HG03066 (cell line): ENCODE results near the gene RTKN.
"Not testable (repeated sequence)": the region's sequence is repeated elsewhere in the genome, so short reads cannot be mapped to it uniquely, and the experiment has no call there.

Source experiments
- ATAC-seq: cut with Tn5 transposase; IDR thresholded peaks from one replicate; pipeline ENCODE4 v1.9.1; 2021; ENCODE audit warnings: low read depth; ENCODE audit not compliant: unreplicated experiment

Gene RTKN, protein sequence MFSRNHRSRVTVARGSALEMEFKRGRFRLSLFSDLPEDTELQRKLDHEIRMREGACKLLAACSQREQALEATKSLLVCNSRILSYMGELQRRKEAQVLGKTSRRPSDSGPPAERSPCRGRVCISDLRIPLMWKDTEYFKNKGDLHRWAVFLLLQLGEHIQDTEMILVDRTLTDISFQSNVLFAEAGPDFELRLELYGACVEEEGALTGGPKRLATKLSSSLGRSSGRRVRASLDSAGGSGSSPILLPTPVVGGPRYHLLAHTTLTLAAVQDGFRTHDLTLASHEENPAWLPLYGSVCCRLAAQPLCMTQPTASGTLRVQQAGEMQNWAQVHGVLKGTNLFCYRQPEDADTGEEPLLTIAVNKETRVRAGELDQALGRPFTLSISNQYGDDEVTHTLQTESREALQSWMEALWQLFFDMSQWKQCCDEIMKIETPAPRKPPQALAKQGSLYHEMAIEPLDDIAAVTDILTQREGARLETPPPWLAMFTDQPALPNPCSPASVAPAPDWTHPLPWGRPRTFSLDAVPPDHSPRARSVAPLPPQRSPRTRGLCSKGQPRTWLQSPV

DNA sequence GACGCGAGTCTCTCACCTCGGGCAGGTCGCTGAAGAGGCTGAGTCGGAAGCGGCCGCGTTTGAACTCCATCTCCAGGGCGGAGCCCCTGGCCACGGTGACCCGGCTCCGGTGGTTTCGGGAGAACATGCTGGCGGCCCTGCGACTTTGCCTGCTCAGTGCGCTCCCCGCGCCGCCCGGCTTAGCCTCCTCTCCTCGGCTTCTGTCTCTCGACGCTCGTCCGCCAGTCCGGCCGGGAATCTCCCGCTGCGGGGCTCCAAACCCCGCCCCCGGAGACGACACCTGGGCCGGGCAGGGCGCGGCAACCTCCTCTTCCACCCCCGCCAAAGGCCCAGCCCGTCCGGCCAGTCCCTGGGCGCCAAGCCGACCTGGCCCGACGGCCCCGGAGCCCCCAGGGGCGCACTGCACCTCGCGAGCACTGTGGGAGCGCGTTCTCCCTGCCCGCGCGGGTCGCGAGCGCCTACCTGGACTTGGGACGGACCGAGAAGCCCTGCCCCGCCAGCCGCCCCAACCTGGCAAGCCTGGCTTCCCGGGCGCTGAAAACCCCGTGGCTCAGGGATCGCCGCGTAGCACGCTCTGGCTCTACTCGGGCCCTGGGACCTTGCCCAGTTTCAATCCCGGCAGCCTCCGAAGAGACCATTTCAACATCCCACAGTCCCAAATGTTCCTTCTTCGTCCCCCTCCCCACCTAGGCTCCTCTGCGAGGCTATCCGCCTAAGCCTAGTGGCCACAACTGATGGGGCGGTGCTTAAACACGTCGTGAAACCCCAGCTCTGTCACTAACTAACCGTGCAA, at the start of gene RTKN:
Gene RTKN, minus strand, starts transcription at position 248 of the 793 bp plus-strand sequence. Its CDS starts 121 bp downstream, at position 127.
- ATAC-seq: no peak

DNA sequence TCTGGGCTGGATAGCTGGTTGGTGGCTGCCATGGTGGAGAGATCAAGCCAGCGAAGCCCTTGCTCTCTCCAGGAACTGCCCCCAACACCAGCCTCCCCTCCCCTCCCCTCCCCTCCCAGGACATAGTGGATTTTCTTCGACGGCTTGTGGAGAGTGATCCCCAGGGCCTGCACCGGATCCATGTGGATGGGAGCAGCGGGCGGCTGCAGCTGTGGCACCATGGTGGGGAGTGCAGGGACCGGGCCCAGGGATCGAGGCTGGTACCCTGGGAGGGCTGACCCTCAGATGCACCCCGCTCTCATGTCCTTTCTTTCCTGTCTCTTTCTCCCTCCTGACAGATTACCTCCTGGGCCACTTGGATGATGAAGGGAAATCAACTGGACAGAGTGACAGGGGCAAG, 48.2 kb upstream of the RTKN start:
- no peak for ATAC-seq

DNA sequence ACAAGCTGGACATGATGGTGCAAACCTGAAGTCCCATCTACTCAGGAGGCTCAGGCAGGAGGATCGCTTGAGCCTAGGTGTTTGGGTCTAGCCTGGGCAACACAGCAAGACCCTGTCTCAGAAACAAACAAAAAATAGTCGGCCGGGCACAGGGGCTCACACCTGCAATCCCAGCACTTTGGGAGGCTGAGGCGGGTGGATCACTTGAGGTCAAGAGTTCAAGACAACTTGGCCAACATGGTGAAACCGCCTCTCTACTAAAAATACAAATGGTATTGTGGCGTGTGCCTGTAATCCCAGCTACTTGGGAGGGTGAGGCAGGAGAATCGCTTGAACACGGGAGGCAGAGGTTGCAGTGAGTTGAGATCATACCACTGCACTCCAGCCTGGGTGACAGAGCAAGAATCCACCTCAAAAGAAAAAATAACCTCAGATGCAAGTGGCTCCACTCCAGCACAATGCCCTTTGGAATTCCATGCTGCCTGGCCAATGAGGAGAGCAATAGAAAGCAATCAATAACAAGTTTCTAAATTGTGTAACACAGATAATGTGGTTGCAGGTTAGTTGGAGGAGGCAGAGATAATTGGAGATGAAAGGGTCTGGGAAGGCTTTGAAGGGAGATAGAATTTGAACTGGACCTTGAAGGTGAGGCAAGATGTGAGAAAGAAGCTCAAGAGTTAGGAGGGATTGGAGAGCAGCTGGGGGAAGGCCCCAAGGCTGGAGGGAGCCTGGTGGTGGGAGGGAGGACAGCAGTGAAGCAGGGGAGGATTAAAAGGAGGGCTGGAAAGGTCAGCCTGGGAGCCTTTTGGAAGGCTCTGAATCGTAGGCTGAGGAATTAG, 47.1 kb upstream of the RTKN start:
- no peak for ATAC-seq

DNA sequence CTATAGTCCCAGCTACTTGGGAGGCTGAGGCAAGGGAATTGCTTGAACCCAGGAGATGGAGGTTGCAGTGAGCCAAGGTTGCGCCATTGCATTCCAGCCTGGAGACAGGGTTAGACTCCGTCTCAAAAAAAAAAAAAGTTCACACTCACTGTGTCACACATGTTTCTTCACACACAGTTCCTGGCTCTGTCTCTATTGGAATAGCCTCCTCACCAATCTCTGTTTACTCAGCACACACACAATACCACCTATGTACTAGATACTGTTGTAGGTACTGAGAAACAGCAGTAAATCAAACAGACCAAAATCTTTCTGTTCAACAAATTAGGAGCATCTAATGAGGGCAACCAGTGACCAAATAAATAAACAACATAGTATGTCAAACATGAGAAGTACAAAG, 44.4 kb upstream of the RTKN start:
- no peak for ATAC-seq

DNA sequence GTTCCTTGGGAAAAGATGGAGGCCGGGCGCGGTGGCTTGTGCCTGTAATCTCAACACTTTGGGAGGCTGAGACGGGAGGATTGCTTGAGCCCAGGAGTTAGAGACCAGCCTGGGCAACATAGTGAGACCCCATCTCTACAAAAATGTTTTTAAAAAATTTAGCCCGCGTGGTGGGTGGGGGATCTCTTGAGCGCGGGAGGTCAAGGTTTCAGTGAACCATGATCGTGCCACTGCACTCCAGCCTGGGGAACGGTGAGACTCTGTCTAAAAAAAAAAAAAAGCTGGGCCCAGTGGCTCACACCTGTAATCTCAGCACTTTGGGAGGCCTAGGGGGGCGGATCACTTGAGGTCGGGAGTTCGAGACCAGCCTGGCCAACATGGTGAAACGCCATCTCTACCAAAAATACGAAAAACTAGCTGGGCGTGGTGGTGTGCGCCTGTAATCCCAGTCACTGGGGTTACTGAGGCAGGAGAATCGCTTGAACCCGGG, 42.0 kb upstream of the RTKN start:
- not testable (repeated sequence) for ATAC-seq

DNA sequence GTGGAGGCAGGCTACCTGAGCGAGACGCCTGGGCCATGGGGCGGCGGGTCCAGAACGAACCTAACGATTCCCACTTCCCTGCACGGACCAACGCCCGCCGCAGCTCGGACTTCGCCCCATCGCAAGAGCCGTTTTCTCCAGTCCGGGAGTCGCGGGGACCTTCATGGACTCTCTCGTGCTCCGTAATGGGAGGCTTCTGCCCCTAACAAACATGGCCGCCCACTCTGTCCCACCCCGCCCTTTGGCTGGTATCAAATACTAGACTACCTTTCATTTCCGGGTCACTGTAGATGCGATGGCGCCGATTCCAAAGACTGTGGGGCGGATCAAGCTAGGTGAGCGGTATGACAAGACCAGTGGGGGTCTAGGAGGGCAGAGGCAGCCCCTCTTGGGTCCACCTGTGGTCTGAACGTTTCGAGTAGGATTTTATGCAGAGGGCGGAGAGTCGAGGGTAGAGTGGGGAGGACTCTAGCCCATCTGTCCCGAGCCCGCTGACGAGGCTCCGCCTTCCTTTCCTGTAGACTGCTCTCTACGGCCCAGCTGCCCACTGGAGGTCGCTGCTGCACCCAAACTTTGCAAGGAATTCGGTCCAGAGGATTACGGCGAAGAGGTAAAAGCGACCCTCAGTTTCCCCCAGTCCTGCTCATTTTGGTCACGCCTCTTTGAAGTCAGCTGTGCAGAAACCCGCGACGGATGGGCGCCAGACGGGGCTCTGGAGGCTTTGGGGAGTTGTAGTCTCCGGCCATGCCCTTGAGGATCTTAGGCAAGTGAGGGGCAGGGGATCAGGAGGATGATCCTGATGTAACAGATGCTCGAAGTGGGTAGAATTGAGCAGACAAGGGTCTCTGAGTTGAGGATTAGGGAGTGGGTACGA, 41.3 kb upstream of the RTKN start, which contains the start of the genes CCDC142 and TTC31:
Gene CCDC142, minus strand, starts transcription at position 198 of the 874 bp plus-strand sequence. Its CDS starts 161 bp downstream, at position 37.
Gene TTC31, plus strand, starts transcription at position 281 of the 874 bp plus-strand sequence. Its CDS starts 15 bp downstream, at position 296.
- ATAC-seq: peak; percentile 89

DNA sequence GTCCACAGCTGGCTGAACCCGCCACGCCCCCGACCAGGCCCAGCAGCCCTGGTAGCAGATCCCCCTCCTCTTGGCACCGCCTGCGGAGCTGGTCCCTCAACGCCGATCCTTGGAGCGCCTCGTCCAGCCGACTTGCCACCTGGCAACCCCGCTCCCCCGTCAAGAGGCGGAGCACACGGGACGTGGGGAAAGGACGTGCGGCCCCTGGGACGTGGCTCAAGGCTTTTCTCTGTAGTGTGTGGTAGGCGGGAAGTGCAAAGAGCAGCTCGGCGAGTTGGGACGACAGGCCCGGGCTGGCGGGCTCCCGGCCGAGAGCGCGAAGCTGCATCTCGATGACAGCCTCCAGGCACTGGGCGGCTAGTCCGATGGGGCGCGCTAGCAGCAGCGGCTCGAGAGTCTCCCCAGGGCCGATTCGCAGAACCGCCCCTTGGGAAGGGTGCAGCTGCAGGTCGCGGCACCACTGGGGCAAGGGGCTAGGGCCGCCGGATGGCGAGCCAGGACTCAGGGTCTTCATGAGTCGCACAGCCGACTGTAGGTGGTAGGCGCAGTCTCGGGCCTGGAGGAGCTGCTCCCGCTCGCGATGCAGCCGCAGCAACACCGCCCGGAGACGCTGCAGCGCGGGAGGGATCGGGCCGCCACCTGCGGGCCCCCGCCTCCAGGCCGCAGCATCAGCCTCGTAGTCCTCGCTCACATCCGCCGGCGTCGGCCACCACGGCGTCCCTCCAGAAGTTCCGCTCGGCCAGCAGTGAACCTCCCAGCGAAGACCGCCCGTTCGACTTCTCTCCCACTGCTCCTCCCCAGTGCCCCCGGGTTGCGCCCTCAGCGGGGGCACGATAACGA, 40.4 kb upstream of the RTKN start:
- ATAC-seq: peak; percentile 50

DNA sequence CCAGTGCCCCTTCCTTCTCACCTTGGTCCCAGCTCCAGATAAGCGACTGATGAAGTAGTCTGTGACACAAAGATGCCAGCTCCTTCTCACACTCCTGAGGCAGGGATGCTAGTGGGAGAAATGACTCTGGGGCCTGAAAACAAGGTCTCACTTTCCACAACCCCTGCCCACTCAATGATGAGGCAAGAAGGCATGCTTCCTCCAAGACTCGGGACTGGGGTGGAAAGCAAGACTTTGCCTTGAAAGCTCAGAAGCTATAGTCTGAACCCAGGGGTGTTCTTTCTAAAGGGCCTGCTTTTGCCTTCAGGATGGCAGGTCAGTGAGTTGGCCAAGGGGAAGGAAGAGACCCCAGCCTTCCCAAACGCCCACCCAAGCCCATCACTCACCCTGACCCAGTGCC, 39.7 kb upstream of the RTKN start:
- ATAC-seq: no peak

DNA sequence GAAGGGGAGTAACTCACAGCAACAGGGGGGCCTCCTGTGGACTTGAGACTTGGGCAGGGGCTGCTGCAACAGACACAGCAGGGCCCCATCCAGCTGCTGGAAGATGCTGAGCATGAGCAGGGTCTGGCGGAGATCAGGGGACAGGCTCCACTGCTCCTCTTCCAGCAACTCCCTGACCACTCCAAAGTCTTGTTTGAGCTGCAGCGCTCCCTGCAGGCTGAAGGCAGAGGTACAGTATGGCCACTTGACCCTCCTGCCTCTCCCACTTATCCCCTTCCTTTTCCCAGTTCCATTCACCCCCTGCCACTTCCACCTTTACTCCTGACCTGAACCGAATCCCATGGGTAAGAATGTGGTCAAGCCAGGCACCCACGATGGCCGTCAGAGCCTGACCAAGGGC, 33.2 kb upstream of the RTKN start:
- no peak for ATAC-seq

DNA sequence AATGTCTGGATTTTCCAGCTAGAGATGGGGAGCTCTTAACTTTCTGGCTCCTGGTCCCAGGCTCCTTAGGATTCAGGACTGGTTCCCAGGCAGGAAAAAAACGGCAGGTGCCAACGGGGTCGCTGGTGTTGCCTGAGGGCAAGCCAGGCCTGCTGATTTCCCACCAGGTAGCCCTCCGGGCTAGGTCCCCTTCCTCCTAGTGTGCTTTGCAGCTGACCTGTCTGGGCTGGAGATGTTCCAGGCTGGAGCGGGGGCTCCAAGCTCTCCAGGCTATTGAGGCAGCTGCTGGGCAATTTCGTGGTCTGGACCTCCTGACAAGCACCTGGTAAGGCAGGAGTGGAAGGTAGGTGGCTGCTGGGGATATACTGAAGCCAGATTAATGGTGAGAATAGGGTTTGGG, 32.7 kb upstream of the RTKN start:
- ATAC-seq: no peak

DNA sequence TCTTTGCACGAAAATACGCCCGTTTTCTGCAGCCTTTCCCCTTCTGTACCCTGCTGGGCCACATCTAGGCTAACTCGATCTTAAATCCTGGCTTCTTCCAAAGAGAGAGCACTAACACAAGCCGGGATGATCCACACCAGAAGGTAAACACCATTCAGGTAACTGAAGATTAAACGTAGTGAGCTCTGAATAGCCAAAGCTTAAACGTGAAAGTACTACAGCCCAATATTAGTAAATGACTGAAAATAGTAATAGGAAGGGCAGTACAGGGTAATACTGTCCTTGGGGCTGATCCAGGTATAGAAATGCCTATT, 31.2 kb upstream of the RTKN start:
- peak; percentile 4 for ATAC-seq

DNA sequence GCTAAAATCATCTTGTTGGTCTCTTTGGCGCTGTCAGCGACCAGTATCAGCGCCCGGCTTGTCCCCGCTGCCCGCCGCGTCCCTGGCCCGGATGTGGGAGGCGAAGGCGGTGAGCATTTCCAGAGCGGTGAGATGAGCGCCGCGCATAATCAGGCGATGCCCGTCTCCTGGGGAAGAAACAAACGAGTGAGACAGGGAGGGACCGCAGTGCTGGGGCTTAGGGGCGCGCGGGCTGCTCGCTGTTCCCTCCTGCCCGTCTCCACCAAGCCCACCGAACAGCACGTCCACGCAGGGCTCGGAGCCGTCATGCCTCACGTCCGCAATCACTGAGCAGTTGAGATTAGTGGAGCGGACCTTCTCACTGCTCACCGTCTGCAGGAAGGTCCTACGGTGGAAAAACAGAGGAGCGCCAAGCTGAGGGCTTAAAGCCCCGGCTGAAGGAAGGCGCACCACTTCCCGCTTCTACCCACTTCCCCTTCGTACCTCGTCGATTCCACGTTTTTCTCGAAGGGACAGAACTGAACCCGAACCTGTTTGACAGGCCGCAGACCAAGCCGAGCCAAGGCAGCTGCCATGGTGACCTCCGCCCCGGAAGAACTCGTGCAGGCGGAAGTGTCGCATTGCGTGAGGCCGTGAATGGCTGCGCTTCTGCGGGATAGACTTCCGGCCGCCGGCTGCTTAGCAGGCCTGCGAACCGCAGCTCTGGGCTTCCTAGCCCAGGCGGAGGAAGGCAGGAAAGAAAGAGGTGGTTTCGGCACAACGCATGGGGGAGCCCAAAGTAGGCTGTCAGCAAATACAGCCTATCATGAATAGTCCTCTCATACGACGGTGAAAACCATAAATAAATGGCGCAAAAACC, 30.6 kb upstream of the RTKN start, which contains the start of gene MRPL53:
Gene MRPL53, minus strand, starts transcription at position 595 of the 859 bp plus-strand sequence. Its CDS starts 20 bp downstream, at position 575.
- ATAC-seq: peak; percentile 82

DNA sequence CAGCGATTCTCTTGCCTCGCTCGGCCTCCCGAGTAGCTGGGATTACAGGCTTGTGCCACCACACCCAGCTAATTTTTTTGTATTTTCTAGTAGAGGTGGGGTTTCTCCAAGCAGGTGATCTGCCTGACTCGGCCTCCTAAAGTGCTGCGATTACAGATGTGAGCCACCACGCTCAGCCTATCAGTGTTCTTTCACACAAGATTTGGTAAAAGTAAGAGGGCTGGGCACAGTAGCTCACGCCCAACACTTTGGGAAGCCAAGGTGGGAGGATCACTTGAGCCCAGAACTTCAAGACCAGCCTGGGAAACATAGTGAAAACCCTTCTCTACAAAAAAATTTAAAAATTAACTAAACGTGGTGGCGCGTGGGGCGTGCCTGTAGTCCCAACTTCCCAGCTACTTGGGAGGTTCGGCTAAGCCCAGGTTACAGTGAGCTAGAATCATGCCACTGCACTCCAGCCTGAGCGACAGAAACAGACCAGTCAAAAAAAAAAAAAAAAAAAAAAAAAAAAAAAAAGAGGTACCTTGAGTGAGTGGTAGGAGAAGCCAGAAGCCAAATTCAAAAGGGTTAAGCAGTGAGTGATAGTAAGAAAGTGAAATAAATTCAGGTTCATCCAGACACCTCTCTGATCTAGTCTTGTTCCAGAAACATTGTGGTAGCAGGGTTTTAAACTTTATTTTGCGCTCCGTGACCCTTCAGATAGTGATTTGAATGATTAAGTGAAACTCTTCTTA, 29.8 kb upstream of the RTKN start:
- ATAC-seq: no peak

DNA sequence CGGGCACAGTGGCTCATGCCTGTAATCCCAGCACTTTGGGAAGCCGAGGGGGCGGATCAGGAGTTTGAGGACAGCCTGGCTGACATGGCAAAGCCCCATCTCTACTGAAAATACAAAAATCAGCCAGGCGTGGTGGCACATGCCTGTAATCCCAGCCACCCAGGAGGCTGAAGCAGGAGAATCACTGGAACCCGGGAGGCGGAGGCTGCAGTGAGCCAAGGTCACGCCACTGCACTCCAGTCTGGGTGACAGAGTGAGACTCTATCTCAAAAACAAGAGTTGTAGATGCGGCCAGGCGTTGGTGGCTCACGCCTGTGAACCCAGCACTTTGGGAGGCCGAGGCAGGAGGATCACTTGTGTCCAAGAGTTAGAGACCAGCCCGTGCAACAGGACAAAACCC, 29.0 kb upstream of the RTKN start:
- ATAC-seq: not testable (repeated sequence)

DNA sequence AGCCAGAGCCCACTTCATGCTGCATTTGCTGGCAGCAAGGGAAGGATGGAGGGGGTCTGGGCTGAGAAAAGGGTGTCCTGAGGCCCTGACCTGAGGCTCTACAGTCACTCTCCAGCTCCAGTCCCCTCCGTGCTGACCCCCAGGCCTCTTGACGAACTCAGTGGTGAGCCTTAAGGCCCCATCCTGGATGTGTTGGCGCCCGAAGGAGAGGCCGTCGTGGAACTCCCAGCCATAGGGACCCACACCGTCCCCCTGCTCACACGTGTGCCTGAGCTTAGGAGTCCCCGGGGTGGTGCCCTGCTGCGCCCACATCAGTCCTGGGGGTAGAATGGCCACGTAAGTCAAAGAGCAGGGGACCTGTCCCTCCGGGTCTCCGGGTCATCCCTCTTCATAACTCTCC, 22.7 kb upstream of the RTKN start:
- no peak for ATAC-seq

DNA sequence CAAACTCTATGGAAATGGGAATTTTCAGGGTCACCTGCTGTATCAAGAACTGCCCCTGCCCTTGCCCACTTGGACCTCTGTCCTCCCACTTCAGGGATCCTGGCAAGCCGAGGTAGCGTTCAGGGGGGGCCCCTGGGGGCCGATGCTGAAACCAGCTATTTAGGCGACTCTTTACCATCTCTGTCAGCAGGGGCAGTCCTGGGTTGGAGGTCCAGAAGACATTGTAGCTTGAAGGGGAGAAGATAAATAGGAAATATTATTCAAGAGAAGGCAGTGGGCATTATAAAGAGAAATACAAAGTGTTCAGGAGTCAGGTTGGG, 21.0 kb upstream of the RTKN start:
- no peak for ATAC-seq
